Right renal cortex interstitium (tissue), 3 donors: Measurements from ENCODE around the gene SLC6A6. TPM values are rescaled to one million over a fixed set of nuclear protein-coding genes. Genes with fewer than 3 reads are reported as not detected.
"Not testable (repeated sequence)": the region's sequence is repeated elsewhere in the genome, so short reads cannot be mapped to it uniquely, and the experiment has no call there.

Source experiments
- DNase-seq, 3 donors: peaks; one replicate each; pipeline ENCODE4 v3.0.0-alpha.2; 2013; ENCODE audit warnings: low read depth in 3 of 3, low spot score in 2 of 3
- polyA plus RNA-seq, 3 donors: library from polyadenylated mRNA; unstranded; fragments of 120-200 nt; gene quantifications; one replicate each; pipeline ENCODE4 v1.2.1, GENCODE V29; 2013; ENCODE audit not compliant: insufficient read length in 3 of 3

The SLC6A6 gene
- polyA plus RNA-seq, 3 donors, result 16.8 to 18.1 (median 17.1) TPM

DNA sequence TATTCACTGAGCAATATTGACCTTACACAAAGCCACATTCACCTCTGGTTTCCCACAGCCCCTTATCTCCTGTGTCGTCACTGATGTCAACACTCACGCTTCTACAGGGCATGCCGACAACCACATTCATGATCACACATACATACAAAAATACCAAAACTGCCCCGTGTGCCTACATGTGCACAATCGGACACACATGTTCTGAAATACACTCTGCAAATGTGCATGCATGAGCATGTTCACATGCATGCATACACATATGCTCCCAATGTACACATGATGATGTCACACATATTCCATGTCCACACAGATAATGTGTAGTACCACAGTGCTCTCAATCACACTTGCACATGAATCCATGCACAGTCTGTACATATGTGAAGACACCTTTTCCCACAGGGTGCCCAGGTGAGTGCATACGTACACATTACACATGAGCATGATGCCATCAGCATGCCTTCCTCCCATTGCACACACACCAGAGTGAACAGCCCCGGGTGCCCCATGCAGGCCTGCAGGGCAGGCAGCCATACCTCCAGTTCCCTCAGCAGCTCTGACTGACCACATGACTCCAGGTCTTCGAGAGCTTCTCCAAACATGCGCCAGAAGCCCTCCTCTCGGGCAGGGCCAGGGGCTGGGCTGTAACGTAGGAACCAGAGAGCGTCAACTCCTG is 100.8 kb downstream of the SLC6A6 start:
- no peak for DNase-seq

DNA sequence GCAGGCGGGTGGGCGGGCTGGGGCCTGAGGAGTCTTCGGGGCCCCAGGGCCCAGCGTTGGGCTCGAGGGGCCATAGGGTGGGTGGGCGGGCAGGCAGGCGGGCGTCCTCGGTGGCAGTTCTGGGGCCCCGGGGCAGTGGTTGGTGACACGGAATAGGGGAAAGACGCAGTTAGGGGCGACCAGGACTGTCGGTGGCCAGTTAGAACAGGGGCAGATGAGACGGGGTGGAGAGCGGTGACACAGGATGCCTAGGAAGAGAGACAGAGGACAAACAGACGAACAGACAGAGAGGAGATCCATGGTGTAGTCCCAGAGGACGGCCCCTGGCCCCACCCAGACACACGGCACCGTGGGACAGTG is 101.3 kb downstream of the SLC6A6 start:
- DNase-seq, result no peak

DNA sequence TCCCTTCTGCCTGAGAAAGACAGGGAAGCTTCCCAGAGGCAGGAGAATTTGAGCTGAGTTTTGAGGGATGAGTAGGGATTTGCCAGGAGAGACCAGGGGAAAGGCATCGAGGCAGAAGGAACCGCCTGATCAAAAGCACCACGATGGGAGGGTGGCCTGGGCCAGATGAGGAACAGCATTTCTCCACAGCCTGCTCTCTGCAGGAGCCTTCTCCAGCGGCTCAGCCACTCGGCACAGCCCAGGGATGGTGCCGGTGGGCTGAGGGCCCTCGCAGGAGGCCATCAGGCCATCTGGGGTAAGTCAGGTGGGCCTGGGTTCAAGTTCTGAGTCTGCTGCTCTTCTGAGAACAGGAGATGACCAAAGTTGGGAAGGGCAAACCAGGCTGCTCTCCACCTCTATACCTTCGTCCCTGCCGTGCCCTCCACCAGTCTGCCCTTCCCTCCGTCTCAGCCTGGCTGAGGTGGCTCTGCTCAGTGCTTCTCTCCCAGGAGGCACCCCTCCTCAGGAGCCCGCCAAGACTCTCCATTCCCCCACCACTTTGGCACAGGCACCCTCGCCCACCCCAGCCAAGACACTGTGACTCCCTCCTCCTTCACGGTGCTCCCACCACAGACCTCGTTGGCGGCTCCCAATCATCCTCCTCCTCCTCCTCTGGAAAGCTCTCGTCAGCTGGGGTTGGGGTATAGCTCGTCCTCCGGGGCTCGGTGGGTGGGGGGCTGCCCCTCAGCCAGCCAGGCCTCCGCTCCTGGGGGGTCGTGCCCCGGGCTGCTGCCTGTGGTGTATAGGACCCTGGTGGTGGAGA is 102.8 kb downstream of the SLC6A6 start:
- no peak for DNase-seq

DNA sequence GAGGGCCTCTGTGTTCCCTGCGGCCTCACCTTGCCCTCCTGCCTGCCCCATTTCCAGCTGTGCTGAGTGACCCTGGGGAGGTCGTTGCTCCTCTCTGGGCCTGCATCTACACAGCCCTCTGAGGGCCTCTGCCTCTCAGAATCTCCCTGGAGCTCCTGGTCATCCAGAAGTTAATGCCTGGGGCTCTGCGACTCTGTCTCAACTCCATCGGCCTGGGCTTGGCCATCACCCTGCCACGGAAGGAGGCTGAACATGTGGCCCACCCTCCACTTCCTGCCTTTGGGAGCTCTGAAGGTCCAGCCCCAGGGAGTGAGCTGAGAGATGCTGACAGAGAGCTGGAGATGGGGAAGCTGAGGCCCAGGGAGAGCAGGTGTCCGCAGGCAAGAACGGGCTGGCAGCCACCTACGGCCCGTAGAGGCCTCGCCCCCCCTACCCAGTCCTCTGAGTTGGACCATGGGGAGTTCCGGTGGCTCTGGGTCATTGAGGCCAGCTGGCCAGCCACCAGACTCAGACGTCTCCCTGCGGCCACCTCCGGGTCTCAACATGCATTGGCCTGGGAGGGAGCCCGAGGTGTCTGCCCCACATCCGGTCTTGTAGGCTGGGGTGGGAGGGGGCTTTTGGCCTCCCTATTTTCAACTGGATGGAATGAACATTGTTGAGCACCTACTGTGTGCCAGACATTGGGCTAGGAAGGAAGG is 103.5 kb downstream of the SLC6A6 start:
- no peak for DNase-seq

- DNase-seq, result no peak
Measured at GRCh38 chr3:14506626-14507304, 104.4 kb downstream of the SLC6A6 start.

DNA sequence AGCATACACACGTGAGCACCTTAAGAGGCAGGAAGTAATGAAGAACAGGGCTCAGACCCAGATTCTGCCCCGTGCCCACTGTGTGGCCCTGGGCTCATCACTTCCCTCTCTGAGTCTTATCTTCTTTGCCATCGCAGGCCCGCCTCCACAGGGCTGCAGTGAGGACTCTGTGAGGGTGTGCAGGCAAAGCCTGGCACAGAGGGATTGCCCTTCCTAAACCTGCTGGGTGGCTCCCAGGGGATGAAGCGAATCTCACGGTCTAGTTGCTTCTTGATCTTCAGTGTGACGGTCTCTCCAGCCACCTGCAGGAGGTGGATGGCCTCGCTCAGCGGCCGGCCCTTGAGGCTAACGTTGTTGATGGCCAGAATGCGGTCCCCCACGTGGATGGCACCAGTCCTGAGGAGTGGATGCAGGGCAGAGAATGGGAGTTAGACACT is 104.9 kb downstream of the SLC6A6 start:
- DNase-seq, result no peak

- no peak for DNase-seq
Measured at GRCh38 chr3:14507757-14508504, 105.5 kb downstream of the SLC6A6 start.

GRCh38 chr3:14508505-14508819 is 106.1 kb downstream of the SLC6A6 start:
- DNase-seq, result no peak

DNA sequence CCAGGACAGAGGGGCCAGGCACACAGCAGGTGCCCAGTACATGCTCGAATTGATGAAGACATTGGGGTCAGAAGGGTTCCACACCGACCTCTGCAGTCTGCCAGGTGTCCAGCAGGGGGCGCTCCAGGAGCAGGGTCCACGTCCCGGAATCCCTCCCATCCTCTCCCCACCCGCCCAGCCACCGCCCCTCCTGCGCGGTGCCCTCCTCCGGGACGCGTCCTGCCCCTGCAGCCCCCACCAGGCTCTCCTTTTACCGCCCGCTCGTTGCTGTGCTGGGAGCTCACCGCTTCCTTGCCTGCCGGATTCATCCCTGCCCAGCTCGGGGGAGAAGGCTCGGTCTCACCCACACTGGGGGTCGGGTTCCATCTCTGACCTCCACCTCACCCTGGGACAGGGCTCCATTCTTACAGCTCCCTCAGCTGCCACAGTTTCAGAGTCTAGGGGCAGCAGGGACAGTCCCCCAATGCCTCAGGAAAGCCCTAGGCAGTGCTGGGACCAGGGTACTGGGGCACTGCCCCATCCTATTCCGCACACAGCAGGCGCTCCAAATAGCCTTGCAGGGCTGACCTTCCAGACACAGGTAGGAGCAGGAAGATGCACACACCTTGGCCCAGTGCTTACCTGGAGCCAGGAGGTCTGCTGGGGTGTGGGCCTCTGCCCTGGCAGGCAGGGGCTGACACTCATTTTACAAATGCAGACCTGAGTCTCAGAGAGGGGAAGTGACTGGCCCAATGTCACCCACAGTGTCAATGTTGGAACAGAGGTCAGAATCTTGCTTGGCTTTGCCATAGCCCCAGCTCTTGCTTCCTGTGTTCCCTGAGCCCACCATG is 106.8 kb downstream of the SLC6A6 start:
- peak; percentile 13 to 16 (median 16) for DNase-seq

DNA sequence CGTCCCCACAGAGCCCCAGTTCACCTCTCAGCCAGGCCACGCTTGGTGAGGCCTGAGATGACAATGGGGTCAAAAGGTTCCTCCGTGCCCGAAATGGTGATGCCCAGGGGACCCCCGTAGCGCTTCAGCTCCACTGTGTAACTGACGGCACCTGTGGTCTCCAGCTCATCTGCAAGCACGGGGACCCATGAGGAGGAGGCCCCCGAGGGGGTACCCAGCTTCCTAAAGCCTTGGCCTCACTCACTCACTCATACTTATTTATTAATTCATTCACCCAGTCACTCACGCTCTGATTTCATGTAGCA is 107.3 kb downstream of the SLC6A6 start:
- DNase-seq, result no peak

- no peak for DNase-seq
Measured at GRCh38 chr3:14510838-14511622, 108.6 kb downstream of the SLC6A6 start.

GRCh38 chr3:14511623-14512280 is 109.3 kb downstream of the SLC6A6 start:
- DNase-seq, result no peak

- DNase-seq, result no peak
Measured at GRCh38 chr3:14512281-14512941, 110.0 kb downstream of the SLC6A6 start.

GRCh38 chr3:14512942-14513327 is 110.5 kb downstream of the SLC6A6 start:
- DNase-seq, result no peak

DNA sequence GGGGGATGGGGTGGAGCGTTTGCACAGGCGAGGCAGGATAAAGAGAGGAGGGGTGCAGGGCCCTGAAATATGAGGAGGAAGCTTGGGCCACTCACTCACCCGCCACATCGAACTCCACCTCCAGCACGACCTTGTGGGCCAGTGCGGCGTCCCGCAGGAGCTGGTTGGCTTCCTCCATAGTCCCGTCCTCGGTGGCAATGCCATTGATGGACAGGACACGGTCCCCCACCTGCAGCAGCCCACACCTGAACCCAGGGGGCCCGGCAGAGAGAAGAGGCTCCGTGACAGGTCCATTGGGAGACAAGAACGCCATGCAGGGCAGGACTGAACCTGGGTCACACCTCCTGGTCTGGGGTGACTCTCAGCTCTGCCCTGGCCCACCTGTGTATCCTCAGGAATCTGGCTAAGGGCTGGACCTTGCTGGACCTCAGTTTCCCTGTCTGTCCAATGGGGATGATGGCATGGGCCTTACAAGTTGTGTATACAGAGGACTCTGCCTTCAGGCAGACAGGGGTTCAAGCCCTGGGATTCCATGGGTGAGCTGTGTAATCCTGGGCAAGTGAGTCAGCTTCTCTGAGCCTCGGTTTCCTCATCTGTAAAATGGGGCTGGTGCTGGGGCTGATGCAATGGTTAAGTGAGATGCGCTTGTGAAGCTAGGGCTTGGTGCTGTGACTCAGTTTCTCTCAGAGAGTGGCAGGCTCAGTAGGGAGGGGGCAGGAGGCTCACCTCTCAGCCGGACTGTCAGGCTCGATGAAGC is 111.3 kb downstream of the SLC6A6 start:
- DNase-seq, result no peak

- no peak for DNase-seq
Measured at GRCh38 chr3:14514323-14514720, 111.9 kb downstream of the SLC6A6 start.

- not testable (repeated sequence) for DNase-seq
Measured at GRCh38 chr3:14515526-14515925, 113.1 kb downstream of the SLC6A6 start.
